ENCODE data around the gene CAND2.
"Not testable (repeated sequence)": the region's sequence is repeated elsewhere in the genome, so short reads cannot be mapped to it uniquely, and the experiment has no call there.

CAND2 gene

DNA sequence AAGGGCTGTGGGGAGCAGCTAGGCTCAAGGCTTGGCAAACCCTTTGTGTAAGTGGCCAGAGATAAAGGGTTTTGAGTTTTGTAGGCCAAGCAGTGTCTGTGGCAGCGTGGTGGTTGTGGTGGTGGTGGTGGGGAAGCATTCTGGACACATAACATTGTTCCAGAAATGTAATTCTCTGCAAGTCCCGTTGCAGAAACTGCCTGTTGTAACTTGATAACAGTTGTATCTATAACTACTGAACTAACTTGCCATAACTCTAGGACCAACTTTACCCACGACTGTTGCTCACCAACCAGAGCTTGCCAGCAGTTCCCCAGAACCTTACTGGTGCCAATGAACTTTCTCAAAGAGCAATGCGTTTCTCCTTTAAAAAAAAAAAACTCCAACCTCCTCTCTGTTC lies 19.3 kb upstream of the CAND2 start:
- Histone ChIP-seq H3K9me3 (ENCODE audit: control insufficient read depth, insufficient read depth, low read length) (no peaks in the 10 kb centered on the region), H3K4me1 (ENCODE audit: insufficient read depth, low read length) (peaks cover 2% of the 10 kb centered on the region; the same call in 1 of the 2 replicates), H3K36me3 (ENCODE audit: insufficient read depth, low read length) (no peaks in the 10 kb centered on the region), H3K9ac (ENCODE audit: low read depth, low read length) (no peak overlapping the region)

DNA sequence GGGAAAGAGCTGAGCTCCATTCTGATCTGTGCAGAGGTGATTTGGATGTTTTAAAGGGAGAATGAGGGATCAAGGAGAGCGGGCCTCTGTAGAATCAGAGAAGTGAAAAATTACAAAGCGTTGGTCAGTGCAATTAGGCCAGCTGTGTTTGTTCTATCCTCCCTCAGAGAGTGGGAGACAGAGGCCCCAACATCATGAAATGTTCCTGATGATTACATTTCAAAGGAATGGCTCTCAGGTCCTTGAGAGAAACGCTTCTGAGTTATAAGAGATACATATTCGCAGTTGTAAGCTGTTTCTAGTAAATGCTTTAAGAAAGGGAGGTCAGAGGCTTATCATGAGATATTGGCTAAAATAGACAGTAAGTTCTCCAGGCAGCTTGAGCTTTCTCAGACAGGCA lies 15.7 kb upstream of the CAND2 start:
- H3K36me3 ChIP-seq (ENCODE audit: insufficient read depth, low read length) = no peaks in the 10 kb centered on the region
- H3K9me3 ChIP-seq (ENCODE audit: control insufficient read depth, insufficient read depth, low read length) = no peaks in the 10 kb centered on the region
- H3K9ac ChIP-seq (ENCODE audit: low read depth, low read length) = no peak overlapping the region
- peaks cover 5% of the 10 kb centered on the region for H3K4me1 ChIP-seq (ENCODE audit: insufficient read depth, low read length)

DNA sequence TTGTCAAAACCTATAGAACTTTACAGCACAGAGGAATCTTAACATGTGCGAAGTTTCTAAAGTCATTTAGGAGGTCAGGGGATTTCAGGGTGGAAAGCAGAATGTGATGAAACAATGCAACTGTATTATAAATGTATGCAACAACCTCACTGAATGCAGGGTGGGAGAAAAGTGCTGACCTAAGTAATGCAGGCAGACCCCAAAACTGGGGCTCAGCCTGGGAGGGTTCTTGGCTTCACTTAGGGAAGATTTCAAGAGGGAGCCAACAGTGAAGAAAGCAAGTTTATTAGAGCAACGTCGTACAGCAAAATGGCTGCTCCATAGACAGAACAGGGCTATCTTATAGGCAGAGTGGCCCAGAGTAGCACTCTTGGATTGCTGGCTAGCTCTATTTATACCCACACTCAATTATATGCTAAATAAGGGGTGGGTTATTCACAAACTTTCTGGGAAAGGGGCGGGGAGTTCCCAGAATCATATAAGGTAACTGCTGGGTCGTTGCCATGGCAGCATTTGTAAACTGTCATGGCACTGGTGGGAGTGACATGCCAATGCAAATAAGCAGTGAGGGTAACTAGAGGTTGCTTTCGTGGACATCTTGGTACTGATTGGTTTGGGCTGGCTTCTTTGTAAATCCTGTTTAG lies 14.2 kb upstream of the CAND2 start:
- H3K9me3 ChIP-seq (ENCODE audit: control insufficient read depth, insufficient read depth, low read length) = no peaks in the 10 kb centered on the region
- peaks cover 5% of the 10 kb centered on the region for H3K4me1 ChIP-seq (ENCODE audit: insufficient read depth, low read length)
- no peak overlapping the region for H3K9ac ChIP-seq (ENCODE audit: low read depth, low read length)
- no peaks in the 10 kb centered on the region for H3K36me3 ChIP-seq (ENCODE audit: insufficient read depth, low read length)

DNA sequence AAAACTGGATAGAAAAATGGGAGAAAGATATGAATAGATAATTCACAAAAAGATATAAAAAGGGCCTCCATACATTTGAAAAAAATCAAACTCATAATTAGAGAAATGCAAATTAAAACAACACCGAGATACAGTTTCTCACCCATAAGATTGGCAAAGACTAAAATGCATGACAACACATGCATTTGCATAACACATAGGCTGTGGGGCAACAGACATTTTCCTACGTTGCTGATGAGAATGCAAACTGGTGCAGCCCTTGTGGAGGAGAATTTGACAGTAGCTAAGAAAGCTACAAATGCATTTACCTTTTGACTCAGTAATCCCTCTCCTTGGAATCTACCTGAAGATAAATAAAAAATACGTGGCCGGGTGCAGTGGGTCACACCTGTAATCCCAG lies 11.4 kb upstream of the CAND2 start:
- Histone ChIP-seq H3K4me1 (ENCODE audit: insufficient read depth, low read length) (peaks cover 5% of the 10 kb centered on the region), H3K9me3 (ENCODE audit: control insufficient read depth, insufficient read depth, low read length) (no peaks in the 10 kb centered on the region)

DNA sequence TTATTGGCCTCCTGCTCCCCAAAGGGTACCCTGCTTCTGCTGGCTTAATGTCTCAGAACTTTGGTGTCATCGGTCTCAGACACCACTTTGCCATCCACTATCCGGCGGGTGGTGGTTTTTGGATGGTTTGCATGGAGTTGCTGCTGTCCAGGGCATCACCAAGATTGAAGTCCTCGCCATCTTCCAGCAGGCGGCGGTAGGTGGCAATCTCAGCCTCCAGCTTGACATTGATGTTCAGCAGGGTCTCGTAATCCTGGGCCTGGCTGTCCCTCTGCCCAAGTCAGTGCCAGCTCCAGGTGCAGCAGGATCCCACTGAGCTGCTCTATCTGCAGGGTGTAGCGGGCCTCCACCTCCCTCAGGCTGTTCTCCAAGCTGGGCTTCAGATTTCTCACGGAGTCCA lies 9.1 kb upstream of the CAND2 start:
- not testable (repeated sequence) for H3K9me3 ChIP-seq (ENCODE audit: control insufficient read depth, insufficient read depth, low read length); H3K36me3 ChIP-seq (ENCODE audit: insufficient read depth, low read length); H3K4me1 ChIP-seq (ENCODE audit: insufficient read depth, low read length); H3K9ac ChIP-seq (ENCODE audit: low read depth, low read length)

More for the DNA sequence above, 11.4 kb upstream of the CAND2 start:
- Histone ChIP-seq H3K9ac (ENCODE audit: low read depth, low read length) (no peak overlapping the region; the same call in 1 of the 2 replicates), H3K36me3 (ENCODE audit: insufficient read depth, low read length) (no peaks in the 10 kb centered on the region)

DNA sequence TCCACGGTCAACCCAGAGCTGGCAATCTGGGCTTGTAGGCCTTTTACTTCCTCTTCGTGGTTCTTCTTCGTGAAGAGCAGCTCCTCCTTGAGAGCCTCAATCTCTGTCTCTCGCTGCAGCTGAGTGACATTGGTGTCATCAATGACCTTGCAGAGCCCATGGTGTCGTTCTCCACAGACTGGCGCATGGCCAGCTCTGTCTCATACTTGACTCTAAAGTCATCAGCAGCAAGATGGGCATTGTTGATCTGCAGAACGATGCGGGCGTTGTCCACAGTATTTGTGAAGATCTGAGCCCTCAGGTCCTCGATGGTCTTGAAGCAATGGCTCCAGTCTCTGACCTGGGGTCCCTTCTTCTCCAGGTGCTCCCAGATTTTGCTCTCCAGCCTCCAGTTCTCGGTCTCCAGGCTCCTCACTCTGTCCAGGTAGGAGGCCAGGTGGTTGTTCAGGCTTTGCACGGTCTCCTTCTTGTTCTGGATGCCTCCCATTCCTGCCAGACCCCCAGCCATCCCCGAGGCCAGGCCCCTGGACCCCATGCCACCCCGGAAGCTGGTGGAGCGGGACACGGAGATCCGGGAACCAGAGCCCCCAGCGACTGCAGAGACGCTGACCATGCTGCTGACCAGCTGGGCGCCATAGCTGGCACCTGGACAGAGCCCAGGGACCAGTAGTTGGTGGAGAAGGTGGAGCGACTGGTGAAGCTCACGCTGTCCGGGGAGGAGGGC lies 8.4 kb upstream of the CAND2 start:
- not testable (repeated sequence) for H3K9ac ChIP-seq (ENCODE audit: low read depth, low read length); H3K9me3 ChIP-seq (ENCODE audit: control insufficient read depth, insufficient read depth, low read length); H3K36me3 ChIP-seq (ENCODE audit: insufficient read depth, low read length); H3K4me1 ChIP-seq (ENCODE audit: insufficient read depth, low read length)

DNA sequence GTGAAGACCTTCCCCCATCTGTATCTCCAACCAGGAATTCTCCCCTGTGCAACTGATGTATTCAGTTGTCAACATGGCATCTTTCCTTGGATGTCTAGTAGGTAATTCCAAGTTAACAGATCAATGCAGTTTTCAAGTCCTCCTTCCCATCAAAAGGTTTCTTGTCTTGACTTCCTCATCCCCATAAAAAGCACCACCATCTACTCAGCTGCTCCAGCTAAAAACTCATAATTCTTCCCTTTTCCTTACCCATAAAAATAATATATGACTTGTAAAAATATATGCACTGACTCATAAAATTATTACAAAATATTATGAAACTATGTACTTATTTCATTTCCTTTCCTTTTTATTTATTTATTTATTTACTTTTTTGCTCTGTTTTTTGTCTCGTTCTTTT lies 5.0 kb upstream of the CAND2 start:
- H3K36me3 ChIP-seq (ENCODE audit: insufficient read depth, low read length) = no peaks in the 10 kb centered on the region
- H3K4me1 ChIP-seq (ENCODE audit: insufficient read depth, low read length) = no peaks in the 10 kb centered on the region
- H3K9ac ChIP-seq (ENCODE audit: low read depth, low read length) = no peak overlapping the region
- no peaks in the 10 kb centered on the region for H3K9me3 ChIP-seq (ENCODE audit: control insufficient read depth, insufficient read depth, low read length)

DNA sequence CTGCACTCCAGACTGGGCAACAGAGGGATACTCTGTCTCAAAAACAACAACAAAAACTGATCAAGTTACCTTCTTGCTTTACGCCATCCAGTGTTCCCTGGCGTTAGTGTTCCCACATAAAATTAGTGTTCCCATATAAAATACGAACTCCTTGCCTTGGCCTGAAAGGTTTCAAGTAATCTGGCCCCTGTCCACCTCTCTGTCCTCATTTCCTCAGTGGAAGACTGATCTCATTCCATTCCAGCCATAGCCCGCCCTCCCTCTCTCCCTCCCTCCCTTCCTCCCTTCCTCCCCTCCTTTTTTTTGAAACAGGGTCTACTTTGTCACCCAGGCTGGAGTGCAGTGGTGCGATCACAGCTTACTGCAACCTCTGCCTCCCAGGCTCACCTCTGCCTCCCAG lies 2.8 kb upstream of the CAND2 start:
- Histone ChIP-seq H3K9me3 (ENCODE audit: control insufficient read depth, insufficient read depth, low read length) (no peaks in the 10 kb centered on the region), H3K36me3 (ENCODE audit: insufficient read depth, low read length) (no peaks in the 10 kb centered on the region), H3K4me1 (ENCODE audit: insufficient read depth, low read length) (peaks cover 3% of the 10 kb centered on the region; the same call in 1 of the 2 replicates), H3K9ac (ENCODE audit: low read depth, low read length) (no peak overlapping the region)

DNA sequence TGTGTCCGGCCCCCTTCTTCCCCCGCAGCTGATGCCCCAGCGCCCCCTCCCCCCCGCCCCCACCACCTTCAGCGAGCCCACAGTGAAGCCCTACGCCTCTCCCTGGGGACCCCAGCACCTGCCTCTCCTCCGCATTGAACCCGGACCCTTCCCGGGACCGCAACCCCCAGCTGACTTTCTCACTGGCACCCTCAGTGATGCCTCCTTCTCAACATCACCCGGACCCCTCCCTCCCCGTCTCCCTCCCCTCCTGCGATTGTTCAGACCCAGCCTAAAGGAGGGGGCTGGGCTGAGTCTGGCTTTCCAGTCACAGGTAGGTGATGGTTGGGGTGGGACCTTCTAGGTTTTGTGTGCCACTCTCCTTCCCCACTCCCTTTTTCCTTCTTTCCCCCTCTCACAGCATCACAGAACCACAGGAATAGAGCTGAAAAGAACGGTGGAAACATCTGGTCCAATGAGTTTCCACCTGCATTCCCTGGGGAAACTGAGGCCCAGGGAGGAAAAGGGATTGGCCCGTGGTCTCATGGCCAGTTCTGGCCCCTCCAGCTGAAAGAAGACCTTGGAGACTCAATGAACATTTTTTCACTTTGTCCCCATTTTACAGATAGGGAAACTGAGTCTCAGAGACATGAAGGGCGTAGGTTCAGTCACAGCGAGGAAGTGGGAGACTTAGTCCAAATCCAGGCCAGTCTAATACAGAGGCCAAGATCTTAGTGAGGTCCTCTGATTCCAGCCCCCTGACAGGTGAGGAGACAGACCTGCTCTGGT lies 828 bp downstream of the CAND2 start:
- peaks cover 3% of the 10 kb centered on the region; the same call in 1 of the 2 replicates for H3K4me1 ChIP-seq (ENCODE audit: insufficient read depth, low read length)
- no peaks in the 10 kb centered on the region for H3K36me3 ChIP-seq (ENCODE audit: insufficient read depth, low read length)
- no peaks in the 10 kb centered on the region for H3K9me3 ChIP-seq (ENCODE audit: control insufficient read depth, insufficient read depth, low read length)
- peak overlapping the region; percentile 72; the same call in 1 of the 2 replicates for H3K9ac ChIP-seq (ENCODE audit: low read depth, low read length)

DNA sequence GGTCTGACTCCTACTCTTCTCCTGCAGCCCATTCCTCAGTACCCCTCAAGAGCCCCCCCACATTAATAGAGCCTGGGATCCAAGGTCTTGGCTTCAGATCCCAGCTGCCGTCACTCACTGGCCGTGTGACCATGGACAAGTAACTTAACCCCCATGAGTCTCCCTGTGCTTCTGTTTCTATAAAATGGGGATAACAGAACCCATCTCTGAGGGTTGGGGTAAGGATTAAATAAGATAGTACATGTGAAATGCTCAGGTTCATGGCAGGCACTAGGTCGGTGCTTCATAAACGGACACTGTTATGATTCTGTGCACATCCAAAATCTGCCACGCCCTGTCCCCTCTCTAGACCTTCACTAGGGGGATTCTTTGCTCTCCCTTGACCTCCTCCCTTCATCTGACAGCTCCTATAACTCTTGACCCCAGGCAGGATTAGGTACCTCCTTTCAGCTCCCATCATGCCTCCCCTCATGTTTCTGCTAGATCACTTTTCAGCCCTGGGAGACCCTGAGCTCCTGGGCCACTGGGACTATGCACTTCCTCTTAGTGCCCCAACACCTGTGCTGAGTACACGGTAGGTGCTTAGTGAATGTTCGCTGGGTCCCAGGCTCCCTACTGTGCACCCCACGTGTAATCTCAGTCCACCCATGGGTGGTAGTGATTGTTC lies 1.5 kb downstream of the CAND2 start:
- Histone ChIP-seq H3K4me1 (ENCODE audit: insufficient read depth, low read length) (peaks cover 3% of the 10 kb centered on the region; the same call in 1 of the 2 replicates), H3K9ac (ENCODE audit: low read depth, low read length) (no peak overlapping the region), H3K36me3 (ENCODE audit: insufficient read depth, low read length) (no peaks in the 10 kb centered on the region), H3K9me3 (ENCODE audit: control insufficient read depth, insufficient read depth, low read length) (no peaks in the 10 kb centered on the region)

DNA sequence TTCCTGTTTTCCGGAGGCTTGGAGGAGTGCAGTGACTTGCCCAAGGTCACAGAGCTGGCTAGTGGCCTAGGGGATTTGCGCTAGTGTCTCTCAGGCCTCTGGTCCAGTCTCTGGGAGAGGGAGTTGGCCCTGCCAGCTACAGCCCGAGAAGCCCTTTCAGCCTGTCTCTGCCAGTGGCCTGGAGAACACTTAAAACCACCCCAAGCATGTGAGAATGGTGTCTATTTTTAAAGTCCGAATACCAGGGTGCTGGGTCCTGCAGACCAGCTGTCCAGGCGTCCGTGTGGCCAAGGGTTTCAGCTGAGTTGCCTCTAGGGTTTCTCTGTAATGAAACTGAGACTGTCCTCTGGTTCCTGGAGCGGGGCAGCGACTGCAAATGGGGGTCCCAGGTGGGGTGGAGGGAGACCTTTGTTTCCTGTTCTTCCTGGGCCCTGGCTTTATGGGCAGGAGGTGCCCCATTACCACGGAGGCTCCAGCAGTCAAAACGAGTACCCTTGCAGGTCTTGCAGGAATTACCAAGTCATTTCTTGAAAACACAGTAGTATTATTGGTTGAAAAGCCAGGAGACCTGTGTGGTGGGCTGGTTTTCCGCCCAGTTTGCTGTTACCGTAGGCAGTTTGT lies 2.2 kb downstream of the CAND2 start:
- Histone ChIP-seq H3K4me1 (ENCODE audit: insufficient read depth, low read length) (peaks cover 3% of the 10 kb centered on the region; the same call in 1 of the 2 replicates), H3K9me3 (ENCODE audit: control insufficient read depth, insufficient read depth, low read length) (no peaks in the 10 kb centered on the region), H3K36me3 (ENCODE audit: insufficient read depth, low read length) (no peaks in the 10 kb centered on the region), H3K9ac (ENCODE audit: low read depth, low read length) (no peak overlapping the region)

DNA sequence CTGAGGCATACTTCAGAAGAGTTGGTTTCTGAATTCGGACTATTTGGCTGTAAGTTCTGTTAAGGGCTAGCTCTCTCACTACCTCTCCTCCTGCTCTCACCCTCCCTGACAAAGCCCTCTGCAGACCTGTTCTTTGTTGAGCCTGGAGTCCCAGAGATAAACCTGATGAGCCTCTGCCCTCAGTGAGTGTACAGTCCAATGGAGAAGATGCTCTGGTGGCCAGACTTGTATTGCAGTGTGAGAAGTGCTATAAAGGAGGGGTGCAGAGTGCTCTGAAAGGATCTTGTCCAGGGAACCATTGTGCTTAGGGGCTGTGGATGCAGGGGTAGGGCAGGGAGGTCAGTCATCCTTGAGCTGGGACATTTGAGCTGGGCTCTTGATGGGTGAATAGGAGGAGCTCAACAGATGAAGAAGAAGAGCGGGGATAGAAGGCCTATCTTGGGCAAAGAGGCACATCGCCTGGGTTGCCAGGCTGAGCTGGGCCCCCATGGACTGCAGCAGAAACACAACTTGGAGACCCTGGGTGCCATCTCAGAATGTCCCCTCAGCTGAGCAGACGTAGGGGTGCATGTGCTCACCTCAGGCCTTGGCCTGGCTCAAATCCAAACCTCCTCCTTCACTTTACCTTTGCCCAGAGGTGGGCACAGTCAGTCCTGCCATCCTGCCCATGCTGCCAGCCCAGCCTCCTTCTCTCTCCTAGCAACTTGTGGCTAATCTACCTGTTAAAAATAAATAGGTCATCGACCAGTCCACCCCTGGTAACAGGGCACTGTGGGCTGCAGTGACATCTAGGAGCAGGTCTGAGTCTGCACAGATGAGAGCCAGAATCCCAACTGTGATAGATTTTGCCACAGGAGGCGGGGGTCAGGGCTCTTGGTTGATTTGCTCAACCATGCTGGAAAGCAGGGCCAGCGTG lies 3.3 kb downstream of the CAND2 start:
- Histone ChIP-seq H3K4me1 (ENCODE audit: insufficient read depth, low read length) (peaks cover 3% of the 10 kb centered on the region; the same call in 1 of the 2 replicates), H3K9me3 (ENCODE audit: control insufficient read depth, insufficient read depth, low read length) (no peaks in the 10 kb centered on the region), H3K9ac (ENCODE audit: low read depth, low read length) (no peak overlapping the region), H3K36me3 (ENCODE audit: insufficient read depth, low read length) (no peaks in the 10 kb centered on the region)

DNA sequence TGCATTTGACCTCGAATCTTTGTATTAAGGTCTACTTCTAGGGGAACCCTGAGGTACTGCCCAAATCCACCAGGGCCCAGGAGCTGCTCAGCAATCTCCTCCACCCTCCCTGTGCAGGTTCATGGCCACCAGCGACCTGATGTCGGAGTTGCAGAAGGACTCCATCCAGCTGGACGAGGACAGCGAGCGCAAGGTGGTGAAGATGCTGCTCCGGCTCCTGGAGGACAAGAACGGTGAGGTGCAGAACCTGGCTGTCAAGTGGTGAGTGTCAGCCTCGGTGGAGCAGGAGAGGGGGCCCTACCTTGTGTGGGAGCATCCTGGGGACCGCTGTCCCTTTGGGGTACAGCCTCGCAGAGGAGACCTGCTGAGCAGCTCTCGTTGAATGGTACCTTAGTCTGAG lies 6.9 kb downstream of the CAND2 start:
- Histone ChIP-seq H3K36me3 (ENCODE audit: insufficient read depth, low read length) (no peaks in the 10 kb centered on the region; the same call in 1 of the 2 replicates), H3K9me3 (ENCODE audit: control insufficient read depth, insufficient read depth, low read length) (no peaks in the 10 kb centered on the region), H3K9ac (ENCODE audit: low read depth, low read length) (no peak overlapping the region), H3K4me1 (ENCODE audit: insufficient read depth, low read length) (no peaks in the 10 kb centered on the region)
